ENCODE data around the gene ELMO1.

ELMO1 gene

GRCh38 chr7:37322831-37323230 lies 125.8 kb downstream of the ELMO1 start:
- CTCF ChIA-PET: interaction anchor here (0.6 kb wide), 1 partner anchor 173 kb away, joined by 3 read pairs; no protein-coding TSS in a partner anchor
- no peak for DNase-seq (ENCODE audit: low spot score)
- no peak for TF ChIP-seq CTCF (conservative IDR thresholded peaks at IDR 0.05; ENCODE audit: low read depth)
- no peak overlapping the region for H3K27ac ChIP-seq
- POLR2A ChIA-PET (ENCODE audit: low non-redundant PET): no interaction called here

GRCh38 chr7:37320848-37321468 lies 127.7 kb downstream of the ELMO1 start:
- ChIA-PET POLR2A (ENCODE audit: low non-redundant PET) (no interaction called here), CTCF (interaction anchor here (0.7 kb wide), 1 partner anchor 834 kb away, joined by 5 read pairs; no protein-coding TSS in a partner anchor)
- TF ChIP-seq CTCF (conservative IDR thresholded peaks at IDR 0.05; ENCODE audit: low read depth): no peak
- no peak for DNase-seq (ENCODE audit: low spot score)
- no peak overlapping the region for H3K27ac ChIP-seq

- POLR2A ChIA-PET (ENCODE audit: low non-redundant PET): no interaction called here
- H3K27ac ChIP-seq: no peak overlapping the region
- no peak for DNase-seq (ENCODE audit: low spot score)
- CTCF ChIA-PET: interaction anchor here (0.7 kb wide), 1 partner anchor 834 kb away, joined by 5 read pairs; no protein-coding TSS in a partner anchor
- no peak for TF ChIP-seq CTCF (conservative IDR thresholded peaks at IDR 0.05; ENCODE audit: low read depth)
Observed at GRCh38 chr7:37320140-37320847, 128.4 kb downstream of the ELMO1 start.

- ChIA-PET POLR2A (ENCODE audit: low non-redundant PET) (no interaction called here), CTCF (no interaction called here)
- TF ChIP-seq CTCF (conservative IDR thresholded peaks at IDR 0.05; ENCODE audit: low read depth): no peak
- DNase-seq (ENCODE audit: low spot score): no peak
- no peak overlapping the region for H3K27ac ChIP-seq
Observed at GRCh38 chr7:37318541-37318940, 130.1 kb downstream of the ELMO1 start.

- TF ChIP-seq CTCF (conservative IDR thresholded peaks at IDR 0.05; ENCODE audit: low read depth): no peak
- DNase-seq (ENCODE audit: low spot score): no peak
- H3K27ac ChIP-seq: no peak overlapping the region
- ChIA-PET POLR2A (ENCODE audit: low non-redundant PET) (no interaction called here), CTCF (interaction anchor here (0.7 kb wide), 1 partner anchor 81 kb away, joined by 4 read pairs; no protein-coding TSS in a partner anchor)
Observed at GRCh38 chr7:37315772-37316715, 132.6 kb downstream of the ELMO1 start.

GRCh38 chr7:37312608-37313007 lies 136.1 kb downstream of the ELMO1 start:
- CTCF ChIA-PET: no interaction called here
- H3K27ac ChIP-seq: no peak overlapping the region
- TF ChIP-seq CTCF (conservative IDR thresholded peaks at IDR 0.05; ENCODE audit: low read depth): no peak
- POLR2A ChIA-PET (ENCODE audit: low non-redundant PET): no interaction called here
- DNase-seq (ENCODE audit: low spot score): no peak
